ENCODE measurements around the gene HCN4. TPM values are rescaled to one million over a fixed set of nuclear protein-coding genes. Genes with fewer than 3 reads are reported as not detected.

HCN4 gene
- total and polyA plus RNA-seq, 2 donors (not counting 3 experiments of a cell fraction or from before 2014, with no cell fraction given): 0.01 TPM; not detected in 1

DNA sequence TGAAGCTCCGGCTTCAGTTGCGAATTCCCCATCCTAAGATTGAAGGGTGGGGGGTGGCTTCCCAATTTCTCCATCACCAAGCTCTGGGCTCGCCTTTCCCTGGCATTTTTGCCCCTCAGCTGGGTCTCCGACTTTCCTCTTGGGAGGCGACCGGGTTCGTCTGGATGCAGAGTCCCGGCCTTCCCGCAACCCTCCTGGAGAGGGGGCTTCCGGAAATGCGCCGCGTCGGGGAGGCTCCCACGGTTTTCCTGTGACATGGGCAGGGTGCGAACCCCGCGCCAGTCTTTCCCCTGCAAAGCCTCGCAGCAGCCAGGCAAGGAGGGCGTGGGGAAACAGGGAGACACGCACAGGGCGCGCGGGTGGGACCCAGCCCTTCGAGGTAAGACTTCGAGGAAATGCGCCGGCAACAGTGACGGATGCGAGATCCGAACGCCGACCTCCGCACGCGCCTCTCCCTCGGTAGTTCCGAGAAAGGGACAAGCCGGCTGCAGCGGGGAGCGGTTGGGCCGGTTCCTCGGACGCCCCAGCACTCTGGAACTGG, 466 bp upstream of the HCN4 start:
- Histone ChIP-seq H3K4me2 (ENCODE audit: insufficient read depth, low read length) (no peak overlapping the region), H3K36me3 (ENCODE audit: control insufficient read depth in 2 of 2, extremely low read depth in 1 of 2, insufficient read depth in 2 of 2, low read length in 2 of 2) (no peaks in the 10 kb centered on the region), H3K9ac (replicated peaks; ENCODE audit: extremely low read depth, insufficient read depth, low read length) (no peak overlapping the region), H3K27me3 (ENCODE audit: control insufficient read depth in 2 of 2, insufficient read depth in 2 of 2, low read length in 2 of 2) (peaks cover 29 to 50% of the 10 kb centered on the region in 2 experiments), H4K20me1 (replicated peaks; ENCODE audit: control insufficient read depth, extremely low read depth, insufficient read depth, low read length) (no peaks in the 10 kb centered on the region), H3K4me1 (ENCODE audit: control insufficient read depth, extremely low read depth, insufficient read depth, low read length) (no peaks in the 10 kb centered on the region), H3K79me2 (ENCODE audit: control insufficient read depth, insufficient read depth, low read length) (no peaks in the 10 kb centered on the region), H3K9me1 (replicated peaks; ENCODE audit: control insufficient read depth, extremely low read depth, insufficient read depth, low read length) (no peaks in the 10 kb centered on the region), H3K9me3 (replicated peaks; ENCODE audit: control insufficient read depth, insufficient read depth, low read length) (no peaks in the 10 kb centered on the region), H3K27ac (ENCODE audit: insufficient read depth, low read depth, low read length) (no peak overlapping the region), H2AFZ (ENCODE audit: low read depth, low read length) (no peak overlapping the region), H3K4me3 (replicated peaks in 1 of 3; ENCODE audit: insufficient read depth in 1 of 3, low read depth in 1 of 3, low read length in 3 of 3) (no peak overlapping the region)
- intact Hi-C loops (cut with micrococcal nuclease): no loop called here
- DNase-seq (ENCODE audit: low read depth, low spot score) (no peak), FAIRE-seq (no peak)
- CTCF ChIA-PET: no interaction called here
- POLR2A ChIA-PET: no interaction called here
- no peak for TF ChIP-seq EZH2 (IDR thresholded peaks at IDR 0.05; ENCODE audit: borderline replicate concordance, low read depth, low read length, severe bottlenecking)
- no peak for TF ChIP-seq GATA2 (IDR thresholded peaks at IDR 0.05; ENCODE audit: insufficient read depth, insufficient read length, low read depth, low read length)
- no peak for TF ChIP-seq POLR2AphosphoS5 (IDR thresholded peaks at IDR 0.05; ENCODE audit: insufficient read depth, low read depth, low read length)
- no peak for TF ChIP-seq MYC (IDR thresholded peaks at IDR 0.05; ENCODE audit: low read depth, low read length)
- no peak for TF ChIP-seq FOS (IDR thresholded peaks at IDR 0.05; ENCODE audit: borderline replicate concordance, insufficient read depth, low read length)
- TF ChIP-seq JUN (IDR thresholded peaks at IDR 0.05; ENCODE audit: borderline replicate concordance, insufficient read depth, insufficient read length, low read depth): no peak
- TF ChIP-seq, protein P1, sequence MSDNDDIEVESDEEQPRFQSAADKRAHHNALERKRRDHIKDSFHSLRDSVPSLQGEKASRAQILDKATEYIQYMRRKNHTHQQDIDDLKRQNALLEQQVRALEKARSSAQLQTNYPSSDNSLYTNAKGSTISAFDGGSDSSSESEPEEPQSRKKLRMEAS (IDR thresholded peaks at IDR 0.05; ENCODE audit: insufficient read depth, insufficient read length): no peak
- no peak for TF ChIP-seq POLR2A (IDR thresholded peaks at IDR 0.05; ENCODE audit: low read depth, low read length)
- TF ChIP-seq, protein P2, sequence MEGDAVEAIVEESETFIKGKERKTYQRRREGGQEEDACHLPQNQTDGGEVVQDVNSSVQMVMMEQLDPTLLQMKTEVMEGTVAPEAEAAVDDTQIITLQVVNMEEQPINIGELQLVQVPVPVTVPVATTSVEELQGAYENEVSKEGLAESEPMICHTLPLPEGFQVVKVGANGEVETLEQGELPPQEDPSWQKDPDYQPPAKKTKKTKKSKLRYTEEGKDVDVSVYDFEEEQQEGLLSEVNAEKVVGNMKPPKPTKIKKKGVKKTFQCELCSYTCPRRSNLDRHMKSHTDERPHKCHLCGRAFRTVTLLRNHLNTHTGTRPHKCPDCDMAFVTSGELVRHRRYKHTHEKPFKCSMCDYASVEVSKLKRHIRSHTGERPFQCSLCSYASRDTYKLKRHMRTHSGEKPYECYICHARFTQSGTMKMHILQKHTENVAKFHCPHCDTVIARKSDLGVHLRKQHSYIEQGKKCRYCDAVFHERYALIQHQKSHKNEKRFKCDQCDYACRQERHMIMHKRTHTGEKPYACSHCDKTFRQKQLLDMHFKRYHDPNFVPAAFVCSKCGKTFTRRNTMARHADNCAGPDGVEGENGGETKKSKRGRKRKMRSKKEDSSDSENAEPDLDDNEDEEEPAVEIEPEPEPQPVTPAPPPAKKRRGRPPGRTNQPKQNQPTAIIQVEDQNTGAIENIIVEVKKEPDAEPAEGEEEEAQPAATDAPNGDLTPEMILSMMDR (IDR thresholded peaks at IDR 0.05; ENCODE audit: extremely low read depth in 1 of 2, insufficient read depth in 1 of 2, low read depth in 1 of 2, low read length in 2 of 2): no peak
- no TSS peak for BruUV-seq (replicated peaks)
- dilution Hi-C loops (cut with MboI; ENCODE audit: extremely low pct_ligation_motif_present, low sequenced_read_pairs): no loop called here

Measured in endothelial cell of umbilical vein (primary cell).